SK-N-SH treated with all-trans-retinoic acid at 6 μM for 48 hours (cell line): ENCODE data around the gene PDLIM7.

Experiments
- ATAC-seq: fragments of 200-7000 bp; cut with Tn5 transposase; 3 replicates; pipeline ENCODE4 v1.9.1; 2020; ENCODE audit warnings: mild to moderate bottlenecking, moderate library complexity
- ARNTL ChIP-seq: fragments of 450-650 bp; formaldehyde crosslinking; IDR thresholded peaks from 2 replicates; pipeline ENCODE4 v1.5.0; 2020; ENCODE audit warnings: low read depth, mild to moderate bottlenecking, moderate library complexity, borderline replicate concordance
- BACH2 ChIP-seq: fragments of 250-450 bp; sonication (Bioruptor Pico); IDR thresholded peaks from 2 replicates; pipeline ENCODE4 v1.9.0; 2021; ENCODE audit warnings: mild to moderate bottlenecking, borderline replicate concordance
- GLIS3 ChIP-seq: fragments of 250-450 bp; sonication (Bioruptor Pico); IDR thresholded peaks from 2 replicates; pipeline ENCODE4 v1.5.0; 2020; ENCODE audit warnings: mild to moderate bottlenecking, moderate library complexity
- ISL1 ChIP-seq: fragments of 250-450 bp; sonication (Bioruptor Pico); IDR thresholded peaks from 2 replicates; pipeline ENCODE4 v2.1.2; 2022; ENCODE audit warnings: mild to moderate bottlenecking, moderate library complexity
- SNAI2 ChIP-seq: fragments of 250-450 bp; sonication (Bioruptor Pico); IDR thresholded peaks from 2 replicates; pipeline ENCODE4 v1.5.0; 2020; ENCODE audit warnings: mild to moderate bottlenecking, moderate library complexity
- TCF4 ChIP-seq: fragments of 250-450 bp; sonication (Bioruptor Pico); IDR thresholded peaks from 2 replicates; pipeline ENCODE4 v1.8.0; 2021; ENCODE audit warnings: mild to moderate bottlenecking, moderate library complexity, borderline replicate concordance
- ZNF8 ChIP-seq: fragments of 450-650 bp; formaldehyde crosslinking; IDR thresholded peaks from 2 replicates; pipeline ENCODE4 v1.5.0; 2020; ENCODE audit warnings: mild to moderate bottlenecking, moderate library complexity

PDLIM7 gene

DNA sequence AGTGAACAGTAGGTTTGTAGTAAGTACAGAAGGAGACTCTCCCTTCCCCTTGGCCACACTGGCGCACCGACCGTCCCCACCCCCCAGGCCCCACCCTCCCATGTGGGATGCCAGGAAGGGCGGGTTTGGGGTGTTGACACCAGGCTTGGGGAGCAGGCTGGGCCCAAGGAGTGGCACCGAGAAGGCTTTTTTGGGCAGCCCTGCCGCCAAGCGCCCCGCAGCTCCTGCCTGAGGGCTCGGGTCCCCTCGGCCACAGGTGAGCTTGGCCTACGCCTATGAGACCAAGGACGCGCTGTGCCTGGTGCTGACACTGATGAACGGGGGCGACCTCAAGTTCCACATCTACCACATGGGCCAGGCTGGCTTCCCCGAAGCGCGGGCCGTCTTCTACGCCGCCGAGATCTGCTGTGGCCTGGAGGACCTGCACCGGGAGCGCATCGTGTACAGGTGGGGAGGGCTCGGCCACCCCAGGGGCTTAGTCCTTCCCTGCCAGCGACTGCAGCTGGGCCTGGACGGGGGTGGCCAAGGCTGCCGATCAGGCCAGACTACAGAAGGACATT lies 63.7 kb downstream of the PDLIM7 start:
- ATAC-seq = no peak
- no peak for TF ChIP-seq ZNF8 (CRISPR knock-in tag)
- TF ChIP-seq ISL1 (CRISPR knock-in tag) = no peak
- no peak for TF ChIP-seq BACH2 (CRISPR knock-in tag)
- no peak for TF ChIP-seq SNAI2 (CRISPR knock-in tag)
- TF ChIP-seq ARNTL = no peak
- no peak for TF ChIP-seq GLIS3 (CRISPR knock-in tag)
- no peak for TF ChIP-seq TCF4
